HG03558 (cell line): ENCODE data around the gene TNKS1BP1.
A peak's percentile ranks its signal among the peaks of the same experiment; 100 is the strongest.

Experiments used
- ATAC-seq: cut with Tn5 transposase; IDR thresholded peaks from one replicate; pipeline ENCODE4 v1.9.1; 2021; ENCODE audit warnings: moderate number of reproducible peaks; ENCODE audit not compliant: unreplicated experiment; ENCODE audit errors: extremely low read depth

TNKS1BP1 gene

GRCh38 chr11:57314221-57314973 lies 10.4 kb downstream of the TNKS1BP1 start:
- ATAC-seq, result no peak

DNA sequence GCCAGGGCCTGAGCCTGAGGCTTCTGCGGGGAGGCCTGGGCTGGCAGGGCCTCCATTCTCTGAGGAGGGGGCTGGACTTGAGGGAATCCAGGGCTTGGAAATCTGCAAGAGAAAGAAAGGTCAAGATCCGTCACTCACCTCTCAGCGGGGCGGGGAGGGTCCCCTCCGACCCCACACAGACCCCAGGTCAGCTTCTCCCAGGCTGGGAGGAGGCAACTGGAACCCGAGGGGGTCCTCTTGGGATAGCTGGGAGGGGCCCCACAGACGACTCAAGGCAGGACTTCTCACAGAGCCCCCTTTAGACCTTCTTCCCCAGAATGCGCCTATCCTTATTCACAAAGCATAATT lies 11.0 kb downstream of the TNKS1BP1 start:
- no peak for ATAC-seq

- no peak for ATAC-seq
These were observed 11.5 kb downstream of the TNKS1BP1 start for GRCh38 chr11:57313071-57313787.

DNA sequence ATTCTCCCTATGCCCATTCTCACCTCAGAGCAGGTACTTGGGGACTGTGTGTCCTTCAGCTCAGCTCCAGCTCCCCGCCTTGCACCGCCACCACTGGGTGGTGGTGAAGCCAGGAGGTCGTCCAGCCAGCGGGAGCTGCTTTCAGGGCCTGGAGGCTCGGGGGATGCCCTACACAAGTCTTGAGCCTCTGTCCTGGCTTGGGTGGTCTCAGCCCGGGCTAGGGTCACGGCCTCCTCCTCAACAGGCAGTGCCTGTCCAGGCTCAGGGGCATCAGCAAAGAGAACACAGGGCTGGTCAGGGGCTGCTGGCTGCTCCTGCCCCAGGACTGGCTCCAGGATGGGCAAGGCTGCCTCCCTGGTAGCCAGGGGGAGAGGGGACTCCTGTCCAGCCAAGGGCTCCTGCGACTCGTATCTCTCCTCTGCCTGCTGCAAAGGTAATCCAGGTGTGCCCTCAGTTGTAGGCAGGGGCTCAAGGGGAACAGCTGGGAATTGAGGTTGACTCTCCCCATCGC lies 12.2 kb downstream of the TNKS1BP1 start:
- ATAC-seq, result no peak

DNA sequence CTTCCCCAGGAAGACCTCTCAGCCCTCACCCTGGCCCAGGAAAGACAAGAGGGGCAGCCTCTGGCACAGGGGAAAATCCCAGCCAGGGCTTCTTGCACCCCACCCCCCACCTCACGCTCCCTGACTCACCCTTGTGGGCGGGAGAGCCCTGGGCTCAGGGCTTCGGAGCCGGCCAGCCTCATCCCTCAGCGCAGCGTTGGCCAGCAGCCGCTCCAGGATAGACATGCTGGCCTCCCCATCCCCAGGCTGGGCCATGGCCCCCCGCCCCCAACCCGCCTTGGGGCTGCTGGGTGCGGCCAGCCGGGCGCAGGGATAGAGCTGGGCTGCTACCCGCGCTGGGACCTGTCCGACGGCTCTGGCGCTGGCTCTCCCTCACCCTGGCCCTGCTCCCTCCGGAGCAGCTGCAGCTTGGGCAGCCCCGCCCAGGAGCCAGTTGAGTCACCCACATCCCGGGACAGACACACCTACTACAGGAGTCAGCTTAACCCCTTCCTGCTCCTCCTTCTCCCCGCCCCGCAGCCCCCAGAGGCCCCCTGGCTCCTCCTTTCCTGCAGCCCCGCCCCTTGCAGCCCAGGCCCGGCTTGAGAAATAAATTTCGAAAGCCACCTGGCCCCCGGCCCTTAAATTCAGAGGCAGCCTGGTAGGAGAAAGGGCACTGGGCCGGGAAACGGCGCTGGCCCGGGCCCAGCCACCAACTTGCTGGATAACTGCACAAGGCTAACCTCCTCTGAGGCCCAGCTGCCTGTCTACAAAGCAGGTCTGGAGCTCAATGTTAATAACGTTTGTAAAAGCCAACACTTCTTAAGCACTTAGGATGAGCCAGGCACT lies 13.4 kb downstream of the TNKS1BP1 start:
- peak; percentile 98 for ATAC-seq

- no peak for ATAC-seq
These were observed 14.1 kb downstream of the TNKS1BP1 start for GRCh38 chr11:57310630-57311086.

GRCh38 chr11:57310091-57310490 lies 14.7 kb downstream of the TNKS1BP1 start:
- no peak for ATAC-seq

- no peak for ATAC-seq
These were observed 15.4 kb downstream of the TNKS1BP1 start for GRCh38 chr11:57309106-57310059.

GRCh38 chr11:57308426-57309060 lies 16.2 kb downstream of the TNKS1BP1 start:
- ATAC-seq, result no peak

- no peak for ATAC-seq
These were observed 17.0 kb downstream of the TNKS1BP1 start for GRCh38 chr11:57307666-57308270.

GRCh38 chr11:57306940-57307565 lies 17.7 kb downstream of the TNKS1BP1 start:
- ATAC-seq, result no peak

DNA sequence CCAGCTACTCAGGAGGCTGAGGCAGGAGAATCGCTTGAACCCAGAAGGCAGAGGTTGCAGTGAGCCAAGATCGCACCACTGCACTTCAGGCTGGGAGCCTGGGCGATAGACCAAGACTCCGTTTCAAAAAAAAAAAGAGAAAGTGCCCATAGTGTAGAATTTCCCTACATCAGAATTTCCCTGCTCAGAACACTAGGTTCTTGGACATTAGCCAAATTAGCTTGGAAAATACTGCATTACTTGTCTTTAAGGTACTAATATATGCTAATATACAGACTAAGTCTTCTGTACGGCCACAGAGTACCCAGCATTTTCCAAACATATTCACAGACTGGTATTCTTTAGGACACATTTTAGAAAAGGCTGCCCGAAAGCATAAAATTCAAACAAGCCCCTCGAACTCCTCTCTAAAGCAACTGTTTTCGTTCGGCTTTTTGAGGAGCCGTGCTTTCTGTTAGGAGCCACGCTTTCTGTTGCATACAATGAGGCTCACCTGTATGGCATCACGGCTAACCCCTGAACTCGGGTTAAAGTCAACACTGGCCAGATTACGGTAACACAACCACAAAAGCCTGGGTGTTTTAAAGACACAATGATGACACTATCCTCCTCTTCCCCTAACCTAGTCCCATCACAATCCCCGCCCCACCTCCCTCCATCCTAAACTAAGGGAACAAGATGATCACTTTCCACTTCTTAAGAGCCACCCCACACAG lies 18.4 kb downstream of the TNKS1BP1 start:
- ATAC-seq, result no peak

GRCh38 chr11:57305523-57305922 lies 19.2 kb downstream of the TNKS1BP1 start:
- no peak for ATAC-seq

DNA sequence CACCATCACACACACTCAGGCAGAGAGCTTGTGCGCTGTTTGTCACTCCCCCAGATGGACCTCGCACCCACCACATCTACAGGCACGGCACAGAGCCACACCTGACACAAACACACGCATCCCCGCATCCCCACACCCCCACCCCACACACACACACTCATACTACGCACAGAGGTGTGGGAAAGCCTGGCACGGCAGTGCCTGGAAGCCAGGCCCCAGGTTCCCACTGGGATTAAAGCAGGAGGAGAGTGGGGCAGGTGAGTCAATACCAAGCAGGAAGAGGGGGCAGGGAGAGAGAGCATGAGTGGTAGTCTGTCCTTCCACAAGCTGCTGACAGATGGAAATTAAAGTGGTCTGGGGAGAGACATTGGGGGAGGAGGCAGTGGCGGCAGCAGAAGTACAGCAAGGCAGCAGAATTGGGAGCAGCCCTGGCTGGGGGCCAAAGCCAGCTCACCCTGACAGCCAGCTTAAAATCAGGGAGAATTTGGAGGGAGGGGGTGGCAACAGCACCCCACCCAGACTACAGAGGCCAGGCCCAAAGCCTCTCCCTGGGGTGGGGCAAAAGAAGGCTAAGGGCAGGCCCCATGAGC lies 20.7 kb downstream of the TNKS1BP1 start:
- no peak for ATAC-seq

DNA sequence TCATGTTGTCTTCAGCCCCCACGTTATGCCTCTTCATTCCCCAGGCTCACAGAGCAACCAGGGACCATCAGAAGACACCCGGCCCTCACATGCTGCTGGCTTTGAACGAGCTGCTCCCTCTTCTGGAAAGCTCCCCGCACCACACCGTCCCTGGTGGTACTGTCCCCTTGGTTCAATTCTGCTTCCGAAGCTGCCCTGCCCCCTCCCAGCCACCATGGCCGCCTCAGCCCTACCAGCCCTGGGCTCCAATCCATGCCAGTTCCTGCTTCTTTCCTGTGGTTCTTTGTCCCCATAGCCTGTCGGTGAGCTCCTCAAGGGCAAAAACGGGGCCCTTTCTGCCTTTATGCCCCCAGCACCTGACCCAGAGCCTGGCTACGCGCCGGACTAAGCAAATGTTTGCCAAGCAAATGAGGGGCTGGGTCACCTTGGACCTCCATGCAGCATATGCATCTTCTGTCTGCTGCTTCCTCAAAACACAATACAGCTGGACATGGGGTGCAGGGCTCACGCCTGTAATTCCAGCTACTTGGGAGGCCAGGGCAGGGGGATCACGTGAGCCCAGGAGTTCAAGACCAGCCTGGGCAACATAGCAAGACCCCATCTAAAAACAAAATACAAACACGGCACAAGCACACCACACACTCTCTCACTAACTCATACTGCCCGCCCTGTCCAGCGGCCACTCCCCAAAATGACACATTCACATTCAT lies 21.3 kb downstream of the TNKS1BP1 start:
- no peak for ATAC-seq

GRCh38 chr11:57302489-57302888 lies 22.3 kb downstream of the TNKS1BP1 start:
- no peak for ATAC-seq
